ENCODE measurements around the gene GNAS-AS1. TPM values are rescaled to one million over a fixed set of nuclear protein-coding genes. Genes with fewer than 3 reads are reported as not detected.

Gene GNAS-AS1
- total RNA-seq: 1.5 TPM

GRCh38 chr20:58850693-58851174 is at the start of gene GNAS-AS1:
GNAS-AS1 (minus strand) TSS chr20:58850902.
- intact Hi-C loops (cut with DNase I): loop anchor here (5.0 kb wide), 1 partner anchor 198 kb away; the partner anchor contains the start of gene STX16
- peak; percentile 88 for ATAC-seq
- DNase-seq (ENCODE audit: low spot score): peak; percentile 87

- DNase-seq (ENCODE audit: low spot score): no peak
- no peak for ATAC-seq
- intact Hi-C loops (cut with DNase I): no loop called here
Observed at GRCh38 chr20:58900397-58900796, 49.7 kb upstream of the GNAS-AS1 start.

GRCh38 chr20:58899512-58899911 is 48.8 kb upstream of the GNAS-AS1 start:
- ATAC-seq (no peak), DNase-seq (ENCODE audit: low spot score) (no peak)
- intact Hi-C loops (cut with DNase I): no loop called here

- intact Hi-C loops (cut with DNase I): no loop called here
- no peak for ATAC-seq
- no peak for DNase-seq (ENCODE audit: low spot score)
Observed at GRCh38 chr20:58898629-58899408, 48.1 kb upstream of the GNAS-AS1 start.

- no peak for ATAC-seq
- intact Hi-C loops (cut with DNase I): no loop called here
- no peak for DNase-seq (ENCODE audit: low spot score)
Observed at GRCh38 chr20:58897488-58897887, 46.8 kb upstream of the GNAS-AS1 start.

GRCh38 chr20:58896820-58897219 is 46.1 kb upstream of the GNAS-AS1 start:
- DNase-seq (ENCODE audit: low spot score) (no peak), ATAC-seq (no peak)
- intact Hi-C loops (cut with DNase I): no loop called here

GRCh38 chr20:58895448-58896180 is 44.9 kb upstream of the GNAS-AS1 start:
- DNase-seq (ENCODE audit: low spot score) (no peak), ATAC-seq (no peak)
- intact Hi-C loops (cut with DNase I): no loop called here

GRCh38 chr20:58894652-58895447 is 44.1 kb upstream of the GNAS-AS1 start:
- DNase-seq (ENCODE audit: low spot score) (no peak), ATAC-seq (no peak)
- intact Hi-C loops (cut with DNase I): no loop called here

GRCh38 chr20:58893355-58894120 is 42.8 kb upstream of the GNAS-AS1 start:
- ATAC-seq (no peak), DNase-seq (ENCODE audit: low spot score) (no peak)
- intact Hi-C loops (cut with DNase I): no loop called here

GRCh38 chr20:58892932-58893224 is 42.2 kb upstream of the GNAS-AS1 start:
- no peak for ATAC-seq
- intact Hi-C loops (cut with DNase I): no loop called here

GRCh38 chr20:58892141-58892931 is 41.6 kb upstream of the GNAS-AS1 start:
- intact Hi-C loops (cut with DNase I): no loop called here
- DNase-seq (ENCODE audit: low spot score): peak; percentile 86
- ATAC-seq: peak; percentile 60

More at GRCh38 chr20:58892932-58893224, 42.2 kb upstream of the GNAS-AS1 start:
- no peak for DNase-seq (ENCODE audit: low spot score)

GRCh38 chr20:58891718-58892140 is 41.0 kb upstream of the GNAS-AS1 start:
- intact Hi-C loops (cut with DNase I): no loop called here
- ATAC-seq (peak; percentile 1), DNase-seq (ENCODE audit: low spot score) (no peak)

- peak; percentile 90 for DNase-seq (ENCODE audit: low spot score)
- intact Hi-C loops (cut with DNase I): no loop called here
- peak; percentile 61 for ATAC-seq
Observed at GRCh38 chr20:58891086-58891717, 40.5 kb upstream of the GNAS-AS1 start.

- intact Hi-C loops (cut with DNase I): no loop called here
- DNase-seq (ENCODE audit: low spot score): peak; percentile 89
- peak; percentile 84 for ATAC-seq
Observed at GRCh38 chr20:58890518-58891085, 39.9 kb upstream of the GNAS-AS1 start.

GRCh38 chr20:58889798-58890517 is 39.3 kb upstream of the GNAS-AS1 start:
- DNase-seq (ENCODE audit: low spot score) (no peak), ATAC-seq (no peak)
- intact Hi-C loops (cut with DNase I): no loop called here

- no peak for DNase-seq (ENCODE audit: low spot score)
- intact Hi-C loops (cut with DNase I): no loop called here
- ATAC-seq: no peak
Observed at GRCh38 chr20:58889334-58889760, 38.6 kb upstream of the GNAS-AS1 start.

Measured in sciatic nerve (tissue), 2 donors.